NK-92 treated with Interleukin-12 subunit alpha and Interleukin-12 subunit beta, amount 100 ng/mL, for 24 hours (cell line): ENCODE measurements around the gene HOXA1.
A peak's percentile ranks its signal among the peaks of the same experiment; 100 is the strongest.

ENCODE experiments used
- DNase-seq: peaks from one replicate; lab custom pipeline; 2025; lab: John Stamatoyannopoulos, UW

Gene HOXA1

GRCh38 chr7:27095897-27096767 lies at the start of gene HOXA1:
Gene HOXA1, minus strand, starts transcription at chr7:27096000. Its CDS starts 88 bp downstream, at chr7:27095912.
- DNase-seq: peak; percentile 79

GRCh38 chr7:27145165-27145913 lies 49.5 kb upstream of the HOXA1 start:
- no peak for DNase-seq

GRCh38 chr7:27144781-27145164 lies 49.0 kb upstream of the HOXA1 start:
- no peak for DNase-seq

- no peak for DNase-seq
Measured at GRCh38 chr7:27143950-27144780, 48.4 kb upstream of the HOXA1 start.

GRCh38 chr7:27143023-27143949 lies 47.5 kb upstream of the HOXA1 start, which contains the start of gene HOXA5:
Gene HOXA5, minus strand, starts transcription at chr7:27143681. Its CDS starts 74 bp downstream, at chr7:27143607.
- no peak for DNase-seq

- no peak for DNase-seq
Measured at GRCh38 chr7:27142580-27143022, 46.8 kb upstream of the HOXA1 start.

DNA sequence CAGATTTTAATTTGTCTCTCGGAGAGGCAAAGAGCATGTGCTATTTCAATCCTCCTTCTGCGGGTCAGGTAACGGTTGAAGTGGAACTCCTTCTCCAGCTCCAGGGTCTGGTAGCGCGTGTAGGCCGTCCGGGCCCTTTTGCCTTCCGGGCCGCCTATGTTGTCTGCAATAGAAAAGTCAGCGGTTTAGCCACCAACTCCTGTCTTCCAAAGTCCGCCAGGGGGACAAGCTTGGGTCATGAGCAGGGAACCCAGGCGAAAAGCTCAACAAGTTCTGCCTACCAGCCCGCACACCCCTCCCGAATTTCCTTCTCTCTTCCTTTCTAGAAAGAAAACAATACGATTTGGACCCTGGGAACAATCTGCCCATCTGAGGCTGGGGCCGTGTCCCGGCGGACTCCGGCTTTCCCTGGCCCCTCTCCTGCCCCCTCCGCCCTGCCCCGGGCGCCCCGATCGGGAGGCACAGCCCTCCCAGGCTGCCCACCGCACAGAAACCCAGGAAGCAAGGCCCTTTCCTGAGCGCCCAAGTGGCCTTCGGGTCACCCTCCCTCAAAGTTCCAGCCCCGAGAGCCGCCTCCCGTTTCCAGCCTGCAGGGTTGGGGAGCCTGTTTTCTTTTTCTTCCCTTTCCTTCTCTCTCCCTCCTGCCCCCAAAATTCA lies 46.3 kb upstream of the HOXA1 start:
- DNase-seq: no peak

GRCh38 chr7:27141137-27141922 lies 45.5 kb upstream of the HOXA1 start:
- DNase-seq: no peak

DNA sequence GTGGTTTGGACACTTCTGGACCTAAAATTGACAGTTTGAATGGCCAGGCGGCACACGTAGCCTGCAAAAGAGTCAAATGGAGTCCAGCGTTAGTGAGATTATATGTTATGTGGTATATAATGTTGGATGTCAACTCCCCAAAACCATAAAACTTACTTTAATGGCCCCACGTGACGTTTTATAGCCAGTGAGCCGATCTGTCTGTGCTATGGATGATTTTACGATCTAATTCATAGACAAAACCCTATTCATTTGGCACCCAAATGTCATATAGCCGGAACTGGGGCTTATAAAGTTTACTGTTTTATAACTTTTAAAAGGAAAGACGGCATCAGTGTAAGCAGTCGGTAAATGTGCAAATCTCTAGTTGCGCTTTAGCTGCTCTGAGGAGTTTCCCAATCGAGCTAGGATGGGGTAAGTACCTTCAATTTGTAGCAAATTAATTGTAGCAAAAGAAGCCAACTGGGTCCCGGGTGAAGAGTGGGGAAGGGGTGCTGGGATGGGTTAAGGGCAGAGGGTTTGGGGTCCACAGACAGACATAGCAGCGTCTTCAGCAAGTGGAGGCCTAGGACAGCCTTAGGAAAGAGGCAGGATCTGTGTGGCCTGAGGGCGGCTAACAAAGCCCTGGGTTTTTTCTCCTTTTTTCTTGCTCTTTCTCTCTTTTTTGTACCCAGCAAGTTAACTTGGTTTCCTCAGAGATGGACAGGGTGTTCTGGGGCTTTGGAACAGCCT lies 44.5 kb upstream of the HOXA1 start:
- no peak for DNase-seq

DNA sequence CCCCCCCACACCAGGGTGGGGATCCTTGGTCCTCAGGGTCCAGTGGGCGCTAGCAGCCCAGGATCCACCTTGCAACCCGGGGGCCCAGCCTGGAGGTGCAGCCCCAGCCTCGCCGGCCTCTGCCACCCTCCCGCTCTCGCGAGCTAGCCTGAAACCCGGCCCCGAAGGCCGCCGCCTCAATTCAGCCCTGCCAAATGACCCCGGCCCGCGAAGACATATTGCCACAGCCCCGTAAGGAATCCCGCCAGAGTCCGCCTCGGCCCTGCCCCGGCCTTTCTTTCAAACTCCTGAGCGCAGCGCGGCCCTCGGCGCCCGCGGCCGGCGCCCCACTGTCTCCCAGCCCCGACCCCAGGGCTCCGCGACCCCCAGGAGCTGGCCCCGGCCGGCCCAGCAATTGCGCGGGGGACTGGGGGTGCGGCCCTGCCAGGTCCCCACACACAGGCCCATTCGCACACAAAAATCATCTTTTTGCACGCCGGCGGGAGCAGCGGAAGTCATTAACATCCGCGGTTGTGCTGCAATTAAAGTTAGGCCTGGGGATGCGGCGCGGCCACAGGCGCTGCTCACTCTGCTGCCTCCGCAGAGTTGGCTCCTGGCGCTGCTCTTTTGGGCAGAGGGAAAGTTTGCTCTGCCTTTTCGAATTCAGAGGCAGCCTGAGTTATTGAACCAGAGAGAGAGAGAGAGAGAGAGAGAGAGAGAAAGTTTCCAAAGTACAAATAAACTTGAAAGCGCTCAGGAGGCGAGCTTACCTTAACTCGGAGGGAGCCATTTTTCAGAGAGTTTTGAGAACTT lies 43.7 kb upstream of the HOXA1 start:
- DNase-seq: no peak

DNA sequence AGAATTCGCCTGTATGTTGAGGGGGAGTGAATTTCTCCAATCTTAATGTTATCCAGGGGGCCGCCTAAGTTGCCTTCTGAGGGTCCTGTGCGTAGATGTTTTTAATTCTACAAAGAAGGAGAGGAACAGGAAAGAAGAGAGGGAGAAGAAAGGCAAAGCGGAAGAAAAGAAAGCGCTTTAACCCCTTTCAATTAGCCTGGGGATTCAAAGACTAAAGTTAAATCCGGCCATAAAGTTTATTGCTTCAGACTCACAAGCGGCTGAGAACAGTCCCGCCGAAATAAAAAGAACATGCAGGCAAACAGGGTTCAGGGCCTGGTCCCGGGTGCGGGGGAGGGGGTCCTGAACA lies 43.2 kb upstream of the HOXA1 start:
- DNase-seq: no peak

- DNase-seq: no peak
Measured at GRCh38 chr7:27138472-27138871, 42.7 kb upstream of the HOXA1 start.

- no peak for DNase-seq
Measured at GRCh38 chr7:27137640-27138315, 42.0 kb upstream of the HOXA1 start.

GRCh38 chr7:27134392-27134791 lies 38.6 kb upstream of the HOXA1 start:
- no peak for DNase-seq

- no peak for DNase-seq
Measured at GRCh38 chr7:27133409-27134231, 37.8 kb upstream of the HOXA1 start.

GRCh38 chr7:27132978-27133377 lies 37.2 kb upstream of the HOXA1 start:
- DNase-seq: no peak

DNA sequence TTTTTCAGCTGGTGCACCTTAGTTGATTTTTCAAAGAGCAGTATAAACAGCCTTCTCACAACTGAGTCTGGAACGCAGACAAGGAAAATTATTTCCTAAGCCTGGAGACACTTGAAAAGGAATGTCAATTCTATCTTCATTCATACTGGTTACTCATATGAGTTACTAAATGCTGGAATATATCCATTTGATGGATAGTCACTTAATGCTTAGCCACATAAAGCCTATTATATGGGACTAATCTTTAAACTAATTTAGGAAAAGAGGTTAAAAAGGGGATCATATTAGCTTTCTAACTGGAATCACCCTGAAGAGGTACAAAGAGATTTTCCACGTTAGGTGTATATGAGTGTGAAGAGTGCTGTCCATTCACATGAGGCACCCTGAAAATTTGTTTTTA lies 36.4 kb upstream of the HOXA1 start:
- DNase-seq: no peak
